Islet precursor cell (in vitro differentiated cells): Measurements from ENCODE around the gene TMBIM4.

Experiments used
- DNase-seq: peaks from one replicate; pipeline ENCODE4 v3.0.0-alpha.2; 2018

The TMBIM4 gene

GRCh38 chr12:66137937-66138336, 31.9 kb downstream of the TMBIM4 start:
- no peak for DNase-seq

GRCh38 chr12:66132408-66132807, 37.4 kb downstream of the TMBIM4 start:
- DNase-seq: peak; percentile 92

GRCh38 chr12:66131067-66131688, 38.6 kb downstream of the TMBIM4 start:
- DNase-seq: no peak

GRCh38 chr12:66130267-66131066, 39.3 kb downstream of the TMBIM4 start, which contains the start of gene LLPH:
TSS of gene LLPH (minus strand) at chr12:66130750. CDS start at chr12:66129106, 1,644 bp downstream.
- DNase-seq: peak; percentile 97

GRCh38 chr12:66129934-66130266, 39.9 kb downstream of the TMBIM4 start:
- DNase-seq: no peak

- no peak for DNase-seq
Measured at GRCh38 chr12:66127650-66128049, 42.1 kb downstream of the TMBIM4 start.

GRCh38 chr12:66120477-66120876, 49.3 kb downstream of the TMBIM4 start:
- no peak for DNase-seq

- DNase-seq: no peak
Measured at GRCh38 chr12:66119870-66120241, 49.9 kb downstream of the TMBIM4 start.

GRCh38 chr12:66119229-66119869, 50.4 kb downstream of the TMBIM4 start:
- no peak for DNase-seq

- no peak for DNase-seq
Measured at GRCh38 chr12:66118240-66118891, 51.4 kb downstream of the TMBIM4 start.

GRCh38 chr12:66117242-66117641, 52.6 kb downstream of the TMBIM4 start:
- DNase-seq: no peak

- DNase-seq: no peak
Measured at GRCh38 chr12:66115071-66115600, 54.7 kb downstream of the TMBIM4 start.

- DNase-seq: no peak
Measured at GRCh38 chr12:66113471-66113870, 56.3 kb downstream of the TMBIM4 start.

GRCh38 chr12:66111605-66112004, 58.2 kb downstream of the TMBIM4 start:
- peak; percentile 77 for DNase-seq

- no peak for DNase-seq
Measured at GRCh38 chr12:66109056-66109455, 60.7 kb downstream of the TMBIM4 start.

- no peak for DNase-seq
Measured at GRCh38 chr12:66108386-66108785, 61.4 kb downstream of the TMBIM4 start.

GRCh38 chr12:66107451-66107915, 62.3 kb downstream of the TMBIM4 start:
- DNase-seq: peak; percentile 88

- peak; percentile 80 for DNase-seq
Measured at GRCh38 chr12:66103016-66103913, 66.5 kb downstream of the TMBIM4 start.

GRCh38 chr12:66092559-66093269, 77.1 kb downstream of the TMBIM4 start:
- DNase-seq: no peak

- no peak for DNase-seq
Measured at GRCh38 chr12:66090157-66090556, 79.6 kb downstream of the TMBIM4 start.

- peak; percentile 70 for DNase-seq
Measured at GRCh38 chr12:66087365-66087943, 82.3 kb downstream of the TMBIM4 start.
